ENCODE results near the gene B4GAT1. TPM values are rescaled to one million over a fixed set of nuclear protein-coding genes. Genes with fewer than 3 reads are reported as not detected.
A peak's percentile ranks its signal among the peaks of the same experiment; 100 is the strongest.
"Not testable (repeated sequence)": the region's sequence is repeated elsewhere in the genome, so short reads cannot be mapped to it uniquely, and the experiment has no call there.

Gene B4GAT1
- total and polyA plus RNA-seq, 5 donors from 2014 or later, result 3.5 to 15.1 (median 12.0) TPM

DNA sequence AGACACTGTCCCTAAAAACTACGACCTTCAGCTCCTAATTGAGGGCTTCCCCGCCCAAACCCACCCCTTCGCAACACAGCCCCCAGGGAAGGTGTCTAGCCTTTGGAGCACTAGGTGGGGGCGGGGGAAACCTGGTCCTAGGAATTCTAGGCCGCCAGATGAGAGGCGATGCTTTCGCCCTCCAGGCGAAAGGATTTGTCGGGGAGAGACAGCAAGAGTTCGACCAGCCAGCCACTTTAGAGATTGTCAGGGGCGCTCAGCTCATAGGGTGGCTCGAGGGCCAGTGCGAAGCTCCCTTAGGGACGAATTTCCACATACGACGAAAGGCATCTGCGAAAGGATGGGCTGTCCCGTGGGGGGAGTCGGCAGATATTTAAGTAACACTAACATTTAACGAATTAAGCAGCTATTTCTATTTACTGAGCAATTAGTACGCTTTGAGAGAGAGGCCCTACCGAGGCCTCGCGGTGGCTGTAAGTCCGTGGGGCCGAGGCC lies 35.9 kb downstream of the B4GAT1 start:
- no peaks in the 10 kb centered on the region for H3K36me3 ChIP-seq (ENCODE audit: control insufficient read depth, insufficient read depth, low read length)
- H3K27me3 Mint-ChIP-seq, result peaks cover 7% of the 10 kb centered on the region
- no peaks in the 10 kb centered on the region for H3K9me3 Mint-ChIP-seq
- H3K27ac Mint-ChIP-seq, result peak overlapping the region; percentile 95 to 99 (median 98)
- H3K4me1 ChIP-seq (ENCODE audit: control insufficient read depth, insufficient read depth, low read length, poor library complexity, severe bottlenecking), result peaks cover 27% of the 10 kb centered on the region
- peak overlapping the region; percentile 88 for H3K27ac ChIP-seq (ENCODE audit: insufficient read depth, low read length, poor library complexity, severe bottlenecking)
- peak overlapping the region; percentile 88 to 99 (median 96) for H3K4me3 Mint-ChIP-seq
- DNase-seq (no peak), ATAC-seq (ENCODE audit: low read depth in 2 of 2) (peak in 1 of 2 donors; percentile 28)
- H3K9me3 ChIP-seq (ENCODE audit: control insufficient read depth in 2 of 2, low read length in 2 of 2), result no peaks in the 10 kb centered on the region
- no peak overlapping the region for H3K4me3 ChIP-seq (ENCODE audit: low read depth, low read length)
- no peaks in the 10 kb centered on the region for H3K27me3 ChIP-seq (ENCODE audit: control insufficient read depth, insufficient read depth, low read length)
- no peaks in the 10 kb centered on the region for H3K36me3 Mint-ChIP-seq
- H3K4me1 Mint-ChIP-seq, result peaks cover 0 to 29% (median 5%) of the 10 kb centered on the region in 4 donors

DNA sequence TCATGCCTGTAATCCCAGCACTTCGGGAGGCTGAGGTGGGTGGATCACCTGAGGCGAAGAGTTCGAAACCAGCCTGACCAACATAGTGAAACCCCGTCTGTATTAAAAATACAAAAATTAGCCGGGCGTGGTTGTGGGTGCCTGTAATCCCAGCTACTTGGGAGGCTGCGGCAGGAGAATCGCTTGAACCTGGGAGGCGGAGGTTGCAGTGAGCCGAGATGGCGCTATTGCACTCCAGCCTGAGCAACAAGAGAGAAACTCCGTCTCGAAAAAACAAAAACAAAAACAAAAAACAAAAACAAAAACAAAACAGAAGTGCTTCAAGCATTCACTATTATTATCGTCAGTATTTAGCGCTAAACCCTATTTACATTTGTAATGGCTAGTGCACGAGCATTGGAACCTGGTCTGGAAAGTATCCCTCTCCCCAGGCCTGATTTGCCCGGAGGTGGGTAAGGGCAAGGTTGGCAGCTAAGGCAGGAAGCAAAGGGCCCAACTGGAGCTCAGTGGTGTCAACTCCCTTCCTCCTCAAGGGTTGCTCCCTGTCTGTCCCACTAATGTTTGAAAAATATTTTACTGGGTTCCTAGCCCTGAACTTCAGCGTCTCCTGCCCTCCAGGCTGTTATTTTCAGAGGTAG lies 36.5 kb downstream of the B4GAT1 start:
- not testable (repeated sequence) for H3K27me3 ChIP-seq (ENCODE audit: control insufficient read depth, insufficient read depth, low read length); H3K36me3 ChIP-seq (ENCODE audit: control insufficient read depth, insufficient read depth, low read length); H3K9me3 Mint-ChIP-seq; ATAC-seq (ENCODE audit: low read depth in 2 of 2); H3K4me3 ChIP-seq (ENCODE audit: low read depth, low read length); H3K36me3 Mint-ChIP-seq; H3K9me3 ChIP-seq (ENCODE audit: control insufficient read depth in 2 of 2, low read length in 2 of 2); DNase-seq
- Histone ChIP-seq H3K27ac (ENCODE audit: insufficient read depth, low read length, poor library complexity, severe bottlenecking) (peak overlapping the region; percentile 88), H3K4me1 (ENCODE audit: control insufficient read depth, insufficient read depth, low read length, poor library complexity, severe bottlenecking) (peaks cover 27% of the 10 kb centered on the region)
- peaks cover 0 to 27% (median 5%) of the 10 kb centered on the region in 4 donors for H3K4me1 Mint-ChIP-seq
- H3K4me3 Mint-ChIP-seq, result peak overlapping the region in 1 of 4 donors; percentile 54
- peaks cover 12% of the 10 kb centered on the region for H3K27me3 Mint-ChIP-seq
- H3K27ac Mint-ChIP-seq, result peak overlapping the region in 1 of 3 donors; percentile 98

GRCh38 chr11:66310324-66310723 lies 37.1 kb downstream of the B4GAT1 start:
- H3K27me3 Mint-ChIP-seq, result peaks cover 12% of the 10 kb centered on the region
- H3K4me3 Mint-ChIP-seq, result peak overlapping the region in 1 of 4 donors; percentile 54
- Histone ChIP-seq H3K4me1 (ENCODE audit: control insufficient read depth, insufficient read depth, low read length, poor library complexity, severe bottlenecking) (peaks cover 27% of the 10 kb centered on the region), H3K36me3 (ENCODE audit: control insufficient read depth, insufficient read depth, low read length) (no peaks in the 10 kb centered on the region), H3K27me3 (ENCODE audit: control insufficient read depth, insufficient read depth, low read length) (no peaks in the 10 kb centered on the region), H3K9me3 (ENCODE audit: control insufficient read depth in 2 of 2, low read length in 2 of 2) (no peaks in the 10 kb centered on the region), H3K4me3 (ENCODE audit: low read depth, low read length) (no peak overlapping the region), H3K27ac (ENCODE audit: insufficient read depth, low read length, poor library complexity, severe bottlenecking) (no peak overlapping the region)
- no peak for DNase-seq
- no peak for ATAC-seq (ENCODE audit: low read depth in 2 of 2)
- no peaks in the 10 kb centered on the region for H3K9me3 Mint-ChIP-seq
- peaks cover 0 to 21% (median 2%) of the 10 kb centered on the region in 4 donors for H3K4me1 Mint-ChIP-seq
- no peaks in the 10 kb centered on the region for H3K36me3 Mint-ChIP-seq
- H3K27ac Mint-ChIP-seq, result no peak overlapping the region

DNA sequence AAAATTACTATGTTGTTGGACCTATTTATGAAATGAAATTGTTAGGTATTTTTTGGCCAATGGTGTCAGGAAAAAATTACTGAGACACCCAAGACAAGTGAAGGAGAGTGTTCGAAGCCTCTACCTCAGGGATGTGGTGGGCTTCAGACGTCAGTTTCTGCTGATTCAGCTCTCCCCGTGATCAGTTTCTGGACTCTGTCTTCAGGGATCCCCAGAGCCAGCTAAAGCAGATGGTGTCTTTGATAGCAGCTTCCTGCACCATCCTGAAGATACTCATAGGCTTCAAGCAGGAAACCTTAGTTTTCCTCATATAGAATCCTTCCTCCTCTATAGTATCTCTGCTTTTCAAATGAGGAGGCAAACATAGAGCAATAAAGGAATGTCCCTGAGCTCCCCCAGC lies 38.0 kb downstream of the B4GAT1 start:
- Histone ChIP-seq H3K4me3 (ENCODE audit: low read depth, low read length) (no peak overlapping the region), H3K36me3 (ENCODE audit: control insufficient read depth, insufficient read depth, low read length) (no peaks in the 10 kb centered on the region), H3K4me1 (ENCODE audit: control insufficient read depth, insufficient read depth, low read length, poor library complexity, severe bottlenecking) (peaks cover 24% of the 10 kb centered on the region), H3K27ac (ENCODE audit: insufficient read depth, low read length, poor library complexity, severe bottlenecking) (no peak overlapping the region), H3K27me3 (ENCODE audit: control insufficient read depth, insufficient read depth, low read length) (no peaks in the 10 kb centered on the region), H3K9me3 (ENCODE audit: control insufficient read depth in 2 of 2, low read length in 2 of 2) (no peaks in the 10 kb centered on the region)
- Mint-ChIP-seq H3K4me1 (peaks cover 0 to 17% (median 0%) of the 10 kb centered on the region in 4 donors), H3K9me3 (peaks cover 0 to 1% (median 0%) of the 10 kb centered on the region in 7 donors), H3K27ac (no peak overlapping the region), H3K36me3 (no peaks in the 10 kb centered on the region), H3K27me3 (peaks cover 12% of the 10 kb centered on the region), H3K4me3 (no peak overlapping the region)
- ATAC-seq (ENCODE audit: low read depth in 2 of 2) (no peak), DNase-seq (no peak)

GRCh38 chr11:66302656-66303055 lies 44.8 kb downstream of the B4GAT1 start:
- Mint-ChIP-seq H3K36me3 (no peaks in the 10 kb centered on the region), H3K4me1 (no peaks in the 10 kb centered on the region), H3K27me3 (peaks cover 11% of the 10 kb centered on the region), H3K4me3 (no peak overlapping the region), H3K27ac (no peak overlapping the region), H3K9me3 (peaks cover 0 to 1% (median 0%) of the 10 kb centered on the region in 7 donors)
- H3K9me3 ChIP-seq (ENCODE audit: control insufficient read depth in 2 of 2, low read length in 2 of 2), result no peaks in the 10 kb centered on the region
- no peaks in the 10 kb centered on the region for H3K36me3 ChIP-seq (ENCODE audit: control insufficient read depth, insufficient read depth, low read length)
- no peak for DNase-seq
- no peaks in the 10 kb centered on the region for H3K27me3 ChIP-seq (ENCODE audit: control insufficient read depth, insufficient read depth, low read length)
- ATAC-seq (ENCODE audit: low read depth in 2 of 2), result no peak
- H3K4me1 ChIP-seq (ENCODE audit: control insufficient read depth, insufficient read depth, low read length, poor library complexity, severe bottlenecking), result no peaks in the 10 kb centered on the region
- no peak overlapping the region for H3K4me3 ChIP-seq (ENCODE audit: low read depth, low read length)
- H3K27ac ChIP-seq (ENCODE audit: insufficient read depth, low read length, poor library complexity, severe bottlenecking), result no peak overlapping the region

DNA sequence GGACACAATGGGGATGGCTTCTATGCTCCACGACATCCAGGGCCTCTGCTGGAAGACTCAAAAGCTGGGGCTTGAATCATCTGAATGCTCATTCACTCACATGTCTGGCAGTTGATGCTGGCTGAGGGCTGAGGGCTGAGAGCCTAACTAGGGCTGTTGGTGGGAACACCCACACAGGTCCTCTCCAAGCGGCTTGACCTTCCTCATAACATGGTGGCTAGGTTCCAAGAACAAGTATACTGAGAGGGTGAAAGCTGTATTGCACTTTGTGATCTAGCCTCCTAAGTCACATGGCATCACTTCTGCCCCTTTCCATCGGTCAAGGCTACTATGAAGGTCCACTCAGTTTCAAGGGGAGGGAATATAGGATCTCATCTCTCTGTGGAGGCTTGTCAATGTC lies 48.2 kb downstream of the B4GAT1 start:
- Mint-ChIP-seq H3K27me3 (peaks cover 4% of the 10 kb centered on the region), H3K9me3 (no peaks in the 10 kb centered on the region), H3K4me1 (no peaks in the 10 kb centered on the region), H3K36me3 (no peaks in the 10 kb centered on the region), H3K4me3 (no peak overlapping the region), H3K27ac (no peak overlapping the region)
- H3K27me3 ChIP-seq (ENCODE audit: control insufficient read depth, insufficient read depth, low read length), result no peaks in the 10 kb centered on the region
- H3K36me3 ChIP-seq (ENCODE audit: control insufficient read depth, insufficient read depth, low read length), result no peaks in the 10 kb centered on the region
- no peak overlapping the region for H3K27ac ChIP-seq (ENCODE audit: insufficient read depth, low read length, poor library complexity, severe bottlenecking)
- ATAC-seq (ENCODE audit: low read depth in 2 of 2) (no peak), DNase-seq (no peak)
- H3K4me3 ChIP-seq (ENCODE audit: low read depth, low read length), result no peak overlapping the region
- no peaks in the 10 kb centered on the region for H3K4me1 ChIP-seq (ENCODE audit: control insufficient read depth, insufficient read depth, low read length, poor library complexity, severe bottlenecking)
- no peaks in the 10 kb centered on the region for H3K9me3 ChIP-seq (ENCODE audit: control insufficient read depth in 2 of 2, low read length in 2 of 2)

- Histone ChIP-seq H3K27ac (ENCODE audit: insufficient read depth, low read length, poor library complexity, severe bottlenecking) (no peak overlapping the region), H3K4me3 (ENCODE audit: low read depth, low read length) (no peak overlapping the region), H3K9me3 (ENCODE audit: control insufficient read depth in 2 of 2, low read length in 2 of 2) (no peaks in the 10 kb centered on the region), H3K27me3 (ENCODE audit: control insufficient read depth, insufficient read depth, low read length) (peaks cover 5% of the 10 kb centered on the region), H3K4me1 (ENCODE audit: control insufficient read depth, insufficient read depth, low read length, poor library complexity, severe bottlenecking) (no peaks in the 10 kb centered on the region), H3K36me3 (ENCODE audit: control insufficient read depth, insufficient read depth, low read length) (no peaks in the 10 kb centered on the region)
- H3K4me3 Mint-ChIP-seq, result no peak overlapping the region
- H3K4me1 Mint-ChIP-seq, result peaks cover 0 to 6% (median 2%) of the 10 kb centered on the region in 4 donors
- DNase-seq (no peak), ATAC-seq (ENCODE audit: low read depth in 2 of 2) (no peak)
- H3K9me3 Mint-ChIP-seq, result no peaks in the 10 kb centered on the region
- no peak overlapping the region for H3K27ac Mint-ChIP-seq
- H3K27me3 Mint-ChIP-seq, result peaks cover 5% of the 10 kb centered on the region
- no peaks in the 10 kb centered on the region for H3K36me3 Mint-ChIP-seq
Observed at GRCh38 chr11:66297610-66298009, 49.8 kb downstream of the B4GAT1 start.

Data from CD4-positive, CD25-positive, alpha-beta regulatory T cell (primary cell).